Measurements from ENCODE around the gene SNX8. TPM values are rescaled to one million over a fixed set of nuclear protein-coding genes. Genes with fewer than 3 reads are reported as not detected.
A peak's percentile ranks its signal among the peaks of the same experiment; 100 is the strongest.
"Not testable (repeated sequence)": the region's sequence is repeated elsewhere in the genome, so short reads cannot be mapped to it uniquely, and the experiment has no call there.

SNX8 gene
- total RNA-seq, 1 donor from 2014 or later, result 12.9 TPM

- H3K4me3 ChIP-seq (ENCODE audit: low read depth, low read length), result peak overlapping the region; percentile 94
- peak; percentile 64 for DNase-seq (ENCODE audit: low read depth)
- no peaks in the 10 kb centered on the region for H3K27me3 ChIP-seq (ENCODE audit: control insufficient read depth, insufficient read depth, low read length)
- TF ChIP-seq CTCF (IDR thresholded peaks at IDR 0.05; ENCODE audit: insufficient read depth, low read length, severe bottlenecking), result no peak
- H3K36me3 ChIP-seq (ENCODE audit: control insufficient read depth, insufficient read depth, low read length), result peaks cover 1% of the 10 kb centered on the region
- no peak for FAIRE-seq
Observed at GRCh38 chr7:2353936-2354185, 39.6 kb upstream of the SNX8 start.

GRCh38 chr7:2353113-2353935, 39.1 kb upstream of the SNX8 start:
- H3K27me3 ChIP-seq (ENCODE audit: control insufficient read depth, insufficient read depth, low read length), result no peaks in the 10 kb centered on the region
- FAIRE-seq (no peak), DNase-seq (ENCODE audit: low read depth) (no peak)
- H3K4me3 ChIP-seq (ENCODE audit: low read depth, low read length), result peak overlapping the region; percentile 94
- no peak for TF ChIP-seq CTCF (IDR thresholded peaks at IDR 0.05; ENCODE audit: insufficient read depth, low read length, severe bottlenecking)
- peaks cover 1% of the 10 kb centered on the region for H3K36me3 ChIP-seq (ENCODE audit: control insufficient read depth, insufficient read depth, low read length)

- Histone ChIP-seq H3K27me3 (ENCODE audit: control insufficient read depth, insufficient read depth, low read length) (no peaks in the 10 kb centered on the region), H3K36me3 (ENCODE audit: control insufficient read depth, insufficient read depth, low read length) (no peaks in the 10 kb centered on the region), H3K4me3 (ENCODE audit: low read depth, low read length) (no peak overlapping the region)
- no peak for DNase-seq (ENCODE audit: low read depth)
- FAIRE-seq, result no peak
- TF ChIP-seq CTCF (IDR thresholded peaks at IDR 0.05; ENCODE audit: insufficient read depth, low read length, severe bottlenecking), result no peak
Observed at GRCh38 chr7:2350861-2351260, 36.6 kb upstream of the SNX8 start.

- Histone ChIP-seq H3K27me3 (ENCODE audit: control insufficient read depth, insufficient read depth, low read length) (no peaks in the 10 kb centered on the region), H3K4me3 (ENCODE audit: low read depth, low read length) (no peak overlapping the region), H3K36me3 (ENCODE audit: control insufficient read depth, insufficient read depth, low read length) (no peaks in the 10 kb centered on the region)
- no peak for FAIRE-seq
- TF ChIP-seq CTCF (IDR thresholded peaks at IDR 0.05; ENCODE audit: insufficient read depth, low read length, severe bottlenecking), result no peak
- no peak for DNase-seq (ENCODE audit: low read depth)
Observed at GRCh38 chr7:2350055-2350454, 35.8 kb upstream of the SNX8 start.

- not testable (repeated sequence) for DNase-seq (ENCODE audit: low read depth); H3K36me3 ChIP-seq (ENCODE audit: control insufficient read depth, insufficient read depth, low read length); H3K27me3 ChIP-seq (ENCODE audit: control insufficient read depth, insufficient read depth, low read length); H3K4me3 ChIP-seq (ENCODE audit: low read depth, low read length); FAIRE-seq
Observed at GRCh38 chr7:2347351-2348063, 33.3 kb upstream of the SNX8 start.

- FAIRE-seq, result no peak
- no peak for DNase-seq (ENCODE audit: low read depth)
Observed at GRCh38 chr7:2336626-2337299, 22.5 kb upstream of the SNX8 start.

GRCh38 chr7:2332606-2333231, 18.5 kb upstream of the SNX8 start:
- not testable (repeated sequence) for H3K4me3 ChIP-seq (ENCODE audit: low read depth, low read length); DNase-seq (ENCODE audit: low read depth); H3K36me3 ChIP-seq (ENCODE audit: control insufficient read depth, insufficient read depth, low read length); H3K27me3 ChIP-seq (ENCODE audit: control insufficient read depth, insufficient read depth, low read length); FAIRE-seq

More at GRCh38 chr7:2336626-2337299, 22.5 kb upstream of the SNX8 start:
- Histone ChIP-seq H3K36me3 (ENCODE audit: control insufficient read depth, insufficient read depth, low read length) (peaks cover 1% of the 10 kb centered on the region), H3K4me3 (ENCODE audit: low read depth, low read length) (no peak overlapping the region), H3K27me3 (ENCODE audit: control insufficient read depth, insufficient read depth, low read length) (no peaks in the 10 kb centered on the region)
- TF ChIP-seq CTCF (IDR thresholded peaks at IDR 0.05; ENCODE audit: insufficient read depth, low read length, severe bottlenecking), result no peak

Measured in bronchial epithelial cell (primary cell).